Body of pancreas (tissue), 4 donors: ENCODE data around the gene S100A6. TPM values are rescaled to one million over a fixed set of nuclear protein-coding genes. Genes with fewer than 3 reads are reported as not detected.
A peak's percentile ranks its signal among the peaks of the same experiment; 100 is the strongest.
"Not testable (repeated sequence)": the region's sequence is repeated elsewhere in the genome, so short reads cannot be mapped to it uniquely, and the experiment has no call there.

Experiments
- ATAC-seq: fragments of 150-250 bp; one replicate; pipeline ENCODE4 v1.9.1; 2016
- DNase-seq, 4 donors: peaks; one replicate each; pipeline ENCODE4 v3.0.0-alpha.2; 2019
- H3K27ac ChIP-seq, 4 donors: fragments of 200-600 bp; sonication (generic); 1 replicate in 3 of 4; 2 replicates in 1 of 4; pipeline versions ENCODE4 v1.5.1 to v1.6.1; 2016 to 2019; ENCODE audit warnings: mild to moderate bottlenecking in 1 of 4, mixed read lengths in 1 of 4, moderate library complexity in 1 of 4
- H3K27me3 ChIP-seq, 2 donors: fragments of 200-600 bp; sonication (generic); one replicate each; pipeline ENCODE4 v1.6.0; 2016; ENCODE audit warnings: mild to moderate bottlenecking in 1 of 2
- H3K36me3 ChIP-seq, 2 donors: fragments of 200-600 bp; sonication (generic); replicated peaks in 1 of 2; 2 replicates each; pipeline ENCODE4 v1.5.1; 2016; ENCODE audit warnings: low read depth in 2 of 2; ENCODE audit not compliant: insufficient read depth in 1 of 2
- H3K4me1 ChIP-seq: fragments of 200-600 bp; sonication (generic); one replicate; pipeline ENCODE4 v1.6.0; 2016
- H3K4me3 ChIP-seq, 2 donors: fragments of 200-600 bp; sonication (generic); 1 replicate in 1 of 2; 2 replicates in 1 of 2; pipeline ENCODE4 v1.5.1; 2016 to 2019
- H3K9me3 ChIP-seq, 3 donors: fragments of 200-600 bp; sonication (generic); 1 replicate in 2 of 3; 2 replicates in 1 of 3; pipeline ENCODE4 v1.5.1; 2016
- POLR2A ChIP-seq, 3 donors: fragments of 450-650 bp; IDR thresholded peaks; one replicate each; pipeline ENCODE4 v1.6.1; 2016; ENCODE audit warnings: antibody characterized with exemption in 3 of 3, mild to moderate bottlenecking in 2 of 3
- WGBS, 2 donors: methylation state at CpG; one replicate each; pipeline ENCODE4 v1.1.5; 2017; 5-methylcytosine and 5-hydroxymethylcytosine counted together
- intact Hi-C: fragments of 100-400 bp; cut with DNase I; formaldehyde crosslinking; loops from one replicate; pipeline ENCODE4 v1.15.1; 2023
- total RNA-seq, 2 donors: library from RNA; depleted of rRNA; stranded (reverse); fragments of >200 nt; gene quantifications; one replicate each; pipeline ENCODE4 v1.1.0, GENCODE V29; 2016
- TF ChIP-seq, protein P1 (sequence below), 7 experiments: fragments of 450-650 bp in 4 of 7; fragments of 200-600 bp in 3 of 7; sonication (generic) in 3 of 7; IDR thresholded peaks; one replicate each; pipeline ENCODE4 v1.5.1; 2016 to 2019; ENCODE audit warnings: antibody characterized with exemption in 7 of 7

The S100A6 gene
- total RNA-seq, 2 donors from 2014 or later, result 54.7 to 58.9 TPM

DNA sequence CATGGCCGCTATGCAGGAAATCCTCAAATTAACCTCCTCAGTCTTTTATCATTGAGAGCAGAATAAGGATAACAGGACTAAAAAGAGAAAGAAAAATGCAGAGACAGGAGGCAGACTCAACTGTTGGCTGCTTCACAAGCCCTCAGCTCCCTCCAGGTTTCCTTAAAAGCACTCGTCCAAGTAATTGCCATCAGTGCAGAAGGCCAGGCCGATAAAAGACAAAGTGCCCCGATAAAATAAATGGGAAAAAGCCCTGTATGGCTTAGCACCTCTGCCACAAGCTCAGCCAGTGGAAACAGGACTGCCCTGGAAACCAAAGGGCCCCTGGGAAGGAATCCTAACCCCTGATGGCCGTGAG is 8.1 kb downstream of the S100A6 start:
- 85 to 86% methylated on average over 5 of the region's 5 CpGs for WGBS, 2 donors
- Histone ChIP-seq H3K27me3 (no peaks in the 10 kb centered on the region), H3K4me1 (peaks cover 9% of the 10 kb centered on the region), H3K36me3 (no peaks in the 10 kb centered on the region), H3K4me3 (no peak overlapping the region), H3K27ac (no peak overlapping the region), H3K9me3 (no peaks in the 10 kb centered on the region)
- no peak for DNase-seq
- ATAC-seq, result no peak
- intact Hi-C loops, result loop anchor here (5.0 kb wide), 1 partner anchor 40 kb away; the partner anchor contains the start of gene S100A2
- TF ChIP-seq, protein P1, sequence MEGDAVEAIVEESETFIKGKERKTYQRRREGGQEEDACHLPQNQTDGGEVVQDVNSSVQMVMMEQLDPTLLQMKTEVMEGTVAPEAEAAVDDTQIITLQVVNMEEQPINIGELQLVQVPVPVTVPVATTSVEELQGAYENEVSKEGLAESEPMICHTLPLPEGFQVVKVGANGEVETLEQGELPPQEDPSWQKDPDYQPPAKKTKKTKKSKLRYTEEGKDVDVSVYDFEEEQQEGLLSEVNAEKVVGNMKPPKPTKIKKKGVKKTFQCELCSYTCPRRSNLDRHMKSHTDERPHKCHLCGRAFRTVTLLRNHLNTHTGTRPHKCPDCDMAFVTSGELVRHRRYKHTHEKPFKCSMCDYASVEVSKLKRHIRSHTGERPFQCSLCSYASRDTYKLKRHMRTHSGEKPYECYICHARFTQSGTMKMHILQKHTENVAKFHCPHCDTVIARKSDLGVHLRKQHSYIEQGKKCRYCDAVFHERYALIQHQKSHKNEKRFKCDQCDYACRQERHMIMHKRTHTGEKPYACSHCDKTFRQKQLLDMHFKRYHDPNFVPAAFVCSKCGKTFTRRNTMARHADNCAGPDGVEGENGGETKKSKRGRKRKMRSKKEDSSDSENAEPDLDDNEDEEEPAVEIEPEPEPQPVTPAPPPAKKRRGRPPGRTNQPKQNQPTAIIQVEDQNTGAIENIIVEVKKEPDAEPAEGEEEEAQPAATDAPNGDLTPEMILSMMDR (IDR thresholded peaks at IDR 0.05), result no peak
- no peak for TF ChIP-seq POLR2A (IDR thresholded peaks at IDR 0.05)

DNA sequence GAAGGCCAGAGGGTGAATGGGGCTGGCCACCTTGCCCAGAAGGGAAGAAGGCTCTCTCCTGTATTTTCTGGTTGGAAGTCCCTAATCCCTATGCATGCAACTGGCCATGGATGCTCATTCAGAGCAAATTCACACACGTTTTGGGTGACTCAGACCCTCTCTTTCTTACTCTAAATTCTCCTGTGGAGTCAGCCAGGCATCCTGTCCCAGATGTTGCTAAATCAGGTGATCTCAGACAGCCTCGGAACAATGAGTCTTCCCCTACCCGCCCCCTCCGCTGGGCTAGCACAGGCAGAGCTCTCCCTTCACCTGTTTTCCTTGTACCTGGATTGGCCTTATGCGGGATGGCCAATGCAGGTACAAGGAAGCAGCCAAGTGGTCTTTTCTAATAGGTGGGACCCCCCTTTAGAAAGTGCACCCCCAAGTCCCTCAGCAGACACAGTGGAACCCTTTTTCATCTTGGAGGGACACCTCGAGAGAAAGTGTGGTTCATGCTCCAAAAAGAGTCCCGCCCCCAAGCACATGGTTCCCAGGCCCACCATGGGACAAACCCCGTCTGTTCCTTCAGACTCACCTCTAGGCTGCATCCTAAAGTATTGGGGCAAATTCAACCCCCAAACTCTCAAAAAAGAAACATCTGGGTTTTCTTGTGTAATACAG is 8.6 kb downstream of the S100A6 start:
- ATAC-seq, result no peak
- Histone ChIP-seq H3K4me3 (no peak overlapping the region), H3K4me1 (peaks cover 8% of the 10 kb centered on the region), H3K27me3 (no peaks in the 10 kb centered on the region), H3K9me3 (no peaks in the 10 kb centered on the region), H3K36me3 (no peaks in the 10 kb centered on the region), H3K27ac (no peak overlapping the region)
- DNase-seq, result no peak
- no peak for TF ChIP-seq POLR2A (IDR thresholded peaks at IDR 0.05)
- TF ChIP-seq, protein P1 (IDR thresholded peaks at IDR 0.05), result no peak
- intact Hi-C loops, result loop anchor here (5.0 kb wide), 1 partner anchor 40 kb away; the partner anchor contains the start of gene S100A2
- 85 to 86% methylated on average over 8 of the region's 8 CpGs for WGBS, 2 donors

DNA sequence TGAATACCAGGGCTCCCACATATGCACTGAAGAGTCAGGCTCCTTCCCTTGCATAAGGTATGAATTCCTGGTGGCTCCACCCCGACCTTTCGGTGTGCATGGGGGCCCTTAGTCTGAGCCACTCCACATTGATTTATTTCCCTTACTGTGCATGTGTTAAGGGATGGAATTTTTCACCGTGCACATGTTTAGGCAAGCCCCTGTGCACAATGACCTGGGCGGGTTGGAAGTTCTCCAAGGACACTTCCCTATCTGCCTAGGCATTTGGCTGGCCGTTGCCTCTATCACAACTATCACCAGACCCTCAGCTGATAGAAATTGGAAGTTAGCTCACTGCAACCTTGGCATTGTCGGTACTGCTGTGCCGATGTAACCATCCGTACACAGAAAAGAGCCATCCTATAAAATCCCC is 9.7 kb downstream of the S100A6 start:
- Histone ChIP-seq H3K4me3 (no peak overlapping the region), H3K27ac (no peak overlapping the region), H3K36me3 (no peaks in the 10 kb centered on the region), H3K9me3 (no peaks in the 10 kb centered on the region), H3K27me3 (no peaks in the 10 kb centered on the region), H3K4me1 (peaks cover 8% of the 10 kb centered on the region)
- ATAC-seq (peak; percentile 35), DNase-seq (no peak)
- intact Hi-C loops, result loop anchor here (5.0 kb wide), 1 partner anchor 41 kb away; the partner anchor contains the start of gene S100A2
- TF ChIP-seq, protein P1 (IDR thresholded peaks at IDR 0.05), result no peak
- no peak for TF ChIP-seq POLR2A (IDR thresholded peaks at IDR 0.05)
- WGBS, 2 donors, result 23 to 27% methylated on average over 6 to 8 of the region's 8 CpGs

DNA sequence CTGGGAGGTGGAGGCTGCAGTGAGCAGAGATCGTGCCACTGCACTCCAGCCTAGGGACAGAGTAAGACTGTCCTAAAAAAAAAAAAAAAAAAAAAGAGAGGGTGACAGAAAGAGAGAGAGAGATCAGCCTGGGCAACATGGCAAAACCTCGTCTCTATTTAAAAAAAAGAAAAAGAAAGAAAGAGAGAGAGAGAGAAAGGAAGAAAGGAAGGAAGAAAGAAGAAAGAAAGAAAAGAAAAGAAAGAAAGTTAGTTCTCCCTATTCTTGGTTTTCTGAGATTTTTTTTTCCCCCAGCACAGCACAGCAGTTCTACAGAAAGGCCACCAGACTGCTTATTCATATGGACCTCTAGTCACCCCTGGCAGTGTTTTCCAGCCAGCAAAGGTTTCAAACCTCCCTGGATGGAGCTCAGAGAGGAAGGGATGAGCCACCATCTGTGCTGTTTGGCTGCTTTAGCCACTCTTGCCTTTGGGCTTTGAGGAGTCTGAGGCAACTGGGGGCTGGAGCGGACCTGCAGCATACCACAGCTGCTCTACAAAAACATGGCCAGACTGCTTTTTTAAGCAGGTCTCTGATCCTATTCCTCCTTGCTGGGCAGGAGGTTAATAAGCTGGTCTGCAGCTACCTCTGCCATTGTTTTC is 10.6 kb downstream of the S100A6 start:
- no peak for DNase-seq
- TF ChIP-seq, protein P1 (IDR thresholded peaks at IDR 0.05), result no peak
- no peak for TF ChIP-seq POLR2A (IDR thresholded peaks at IDR 0.05)
- H3K36me3 ChIP-seq, result no peaks in the 10 kb centered on the region
- ATAC-seq, result no peak
- H3K27ac ChIP-seq, result no peak overlapping the region
- H3K4me1 ChIP-seq, result peaks cover 15% of the 10 kb centered on the region
- intact Hi-C loops, result loop anchor here (5.0 kb wide), 1 partner anchor 42 kb away; the partner anchor contains the start of gene S100A2
- H3K27me3 ChIP-seq, result no peaks in the 10 kb centered on the region
- no peak overlapping the region for H3K4me3 ChIP-seq
- no peaks in the 10 kb centered on the region for H3K9me3 ChIP-seq
- 27 to 56% methylated on average over 2 to 3 of the region's 3 CpGs for WGBS, 2 donors

DNA sequence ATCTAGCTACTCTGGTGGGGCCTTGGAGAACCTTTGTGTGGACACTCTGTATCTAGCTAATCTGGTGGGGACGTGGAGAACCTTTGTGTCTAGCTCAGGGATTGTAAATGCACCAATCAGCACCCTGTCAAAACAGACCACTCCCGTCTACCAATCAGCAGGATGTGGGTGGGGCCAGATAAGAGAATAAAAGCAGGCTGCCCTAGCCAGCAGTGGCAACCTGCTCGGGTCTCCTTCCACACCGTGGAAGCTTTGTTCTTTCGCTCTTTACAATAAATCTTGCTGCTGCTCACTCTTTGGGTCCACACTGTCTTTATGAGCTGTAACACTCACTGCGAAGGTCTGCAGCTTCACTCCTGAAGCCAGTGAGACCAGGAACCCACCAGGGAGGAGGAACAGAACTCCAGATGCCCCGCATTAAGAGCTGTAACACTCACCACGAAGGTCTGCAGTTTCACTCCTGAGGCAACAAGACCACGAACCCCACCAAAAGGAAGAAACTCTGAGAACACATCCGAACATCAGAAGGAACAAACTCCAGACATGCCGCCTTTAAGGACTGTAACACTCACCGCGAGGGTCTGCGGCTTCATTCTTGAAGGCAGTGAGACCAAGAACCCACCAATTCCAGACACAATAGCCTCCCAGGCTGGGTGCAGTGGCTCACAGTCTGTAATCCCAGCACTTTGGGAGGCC is 13.3 kb downstream of the S100A6 start:
- intact Hi-C loops, result not testable (repeated sequence)
- 63 to 71% methylated on average over 13 to 14 of the region's 14 CpGs for WGBS, 2 donors

DNA sequence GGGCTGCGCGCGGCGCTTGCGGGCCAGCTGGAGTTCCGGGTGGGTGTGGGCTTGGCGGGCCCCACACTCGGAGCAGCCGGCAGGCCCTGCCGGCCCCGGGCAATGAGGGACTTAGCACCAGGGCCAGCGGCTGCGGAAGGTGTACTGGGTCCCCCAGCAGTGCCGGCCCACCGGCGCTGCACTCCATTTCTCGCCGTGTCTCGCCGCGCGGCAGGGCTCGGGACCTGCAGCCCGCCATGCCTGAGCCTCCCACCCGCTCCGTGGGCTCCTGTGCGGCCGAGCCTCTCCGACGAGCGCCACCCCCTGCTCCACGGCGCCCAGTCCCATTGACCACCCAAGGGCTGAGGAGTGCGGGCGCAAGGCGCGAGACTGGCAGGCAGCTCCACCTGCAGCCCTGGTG is 14.0 kb downstream of the S100A6 start:
- WGBS, 2 donors, result 91% methylated on average over 32 of the region's 37 CpGs; no CpG with 5 or more reads in 1 of the 2 donors
- DNase-seq, H3K4me3 ChIP-seq, H3K36me3 ChIP-seq, H3K27ac ChIP-seq, H3K27me3 ChIP-seq, ATAC-seq, H3K9me3 ChIP-seq, intact Hi-C loops: not testable (repeated sequence)
- H3K4me1 ChIP-seq, result peaks cover 15% of the 10 kb centered on the region

More for the DNA sequence above, 13.3 kb downstream of the S100A6 start:
- ATAC-seq, H3K4me3 ChIP-seq, DNase-seq, H3K9me3 ChIP-seq, H3K27me3 ChIP-seq, H3K36me3 ChIP-seq, H3K27ac ChIP-seq: not testable (repeated sequence)
- peaks cover 15% of the 10 kb centered on the region for H3K4me1 ChIP-seq
